HG03457 (cell line): Measurements from ENCODE around the gene UBTF.

Experiments used
- ATAC-seq: cut with Tn5 transposase; IDR thresholded peaks from one replicate; pipeline ENCODE4 v1.9.1; 2021; ENCODE audit warnings: moderate number of reproducible peaks; ENCODE audit not compliant: unreplicated experiment

UBTF gene

GRCh38 chr17:44219616-44220212 lies at the start of gene UBTF:
UBTF (minus strand) TSS chr17:44219675; CDS start chr17:44218229, 1,446 bp downstream.
- ATAC-seq, result no peak

- ATAC-seq, result no peak
These were observed 49.4 kb upstream of the UBTF start for GRCh38 chr17:44268709-44269534.

GRCh38 chr17:44267818-44268490 lies 48.5 kb upstream of the UBTF start, which contains the start of gene SLC4A1:
SLC4A1 (minus strand) TSS chr17:44268135; CDS start chr17:44262866, 5,269 bp downstream.
- no peak for ATAC-seq

GRCh38 chr17:44267165-44267455 lies 47.6 kb upstream of the UBTF start:
- ATAC-seq, result no peak

GRCh38 chr17:44266402-44267164 lies 47.1 kb upstream of the UBTF start:
- ATAC-seq, result no peak

- ATAC-seq, result no peak
These were observed 43.9 kb upstream of the UBTF start for GRCh38 chr17:44263345-44263902.

GRCh38 chr17:44262654-44263225 lies 43.3 kb upstream of the UBTF start:
- no peak for ATAC-seq

GRCh38 chr17:44260296-44260695 lies 40.8 kb upstream of the UBTF start:
- ATAC-seq, result no peak

- no peak for ATAC-seq
These were observed 39.4 kb upstream of the UBTF start for GRCh38 chr17:44258811-44259351.

GRCh38 chr17:44257815-44258760 lies 38.6 kb upstream of the UBTF start:
- no peak for ATAC-seq

GRCh38 chr17:44256671-44257070 lies 37.2 kb upstream of the UBTF start:
- ATAC-seq, result no peak

- no peak for ATAC-seq
These were observed 36.4 kb upstream of the UBTF start for GRCh38 chr17:44255915-44256314.

- no peak for ATAC-seq
These were observed 35.1 kb upstream of the UBTF start for GRCh38 chr17:44254361-44255095.

- ATAC-seq, result no peak
These were observed 33.5 kb upstream of the UBTF start for GRCh38 chr17:44253006-44253405.

GRCh38 chr17:44251062-44251461 lies 31.6 kb upstream of the UBTF start:
- no peak for ATAC-seq

GRCh38 chr17:44249501-44250246 lies 30.2 kb upstream of the UBTF start:
- ATAC-seq, result no peak

- ATAC-seq, result no peak
These were observed 28.6 kb upstream of the UBTF start for GRCh38 chr17:44247876-44248736.
